ENCODE data around the gene TBC1D23.

Gene TBC1D23

GRCh38 chr3:100360757-100361496 lies 100.1 kb downstream of the TBC1D23 start:
- H3K27ac ChIP-seq (ENCODE audit: low read depth, low read length, poor library complexity, severe bottlenecking) = no peak overlapping the region
- no peaks in the 10 kb centered on the region for H3K4me1 ChIP-seq (ENCODE audit: insufficient read depth, low read length, severe bottlenecking)
- H3K9me2 ChIP-seq (ENCODE audit: low read depth, low read length) = no peaks in the 10 kb centered on the region
- H3K27me3 ChIP-seq (ENCODE audit: insufficient read depth, low read length) = no peaks in the 10 kb centered on the region
- H4K20me1 ChIP-seq (ENCODE audit: insufficient read depth, low read length) = no peaks in the 10 kb centered on the region
- H3K9ac ChIP-seq (ENCODE audit: low read length) = no peak overlapping the region
- H3F3A ChIP-seq (ENCODE audit: insufficient read depth, low read length) = no peaks in the 10 kb centered on the region; the same call in 1 of the 2 replicates
- peaks cover 93% of the 10 kb centered on the region for H3K36me3 ChIP-seq (ENCODE audit: insufficient read depth, low read length)
- no peak overlapping the region for H3K4me2 ChIP-seq (ENCODE audit: low read length)
- H2AFZ ChIP-seq (ENCODE audit: low read length) = no peak overlapping the region
- H3K4me3 ChIP-seq (ENCODE audit: low read depth, low read length, poor library complexity, severe bottlenecking) = no peak overlapping the region
- no peaks in the 10 kb centered on the region for H3K79me2 ChIP-seq (ENCODE audit: insufficient read depth, low read length)
- TF ChIP-seq CTCF (IDR thresholded peaks at IDR 0.05; ENCODE audit: low read length) = no peak
- no peak for TF ChIP-seq EZH2 (IDR thresholded peaks at IDR 0.05; ENCODE audit: borderline replicate concordance, low read length)
- no peaks in the 10 kb centered on the region for H3K9me3 ChIP-seq (ENCODE audit: low read length)

- H3K9me2 ChIP-seq (ENCODE audit: low read depth, low read length) = no peaks in the 10 kb centered on the region
- H2AFZ ChIP-seq (ENCODE audit: low read length) = no peak overlapping the region
- no peaks in the 10 kb centered on the region for H3K27me3 ChIP-seq (ENCODE audit: insufficient read depth, low read length)
- H3K4me3 ChIP-seq (ENCODE audit: low read depth, low read length, poor library complexity, severe bottlenecking) = no peak overlapping the region
- H3K4me1 ChIP-seq (ENCODE audit: insufficient read depth, low read length, severe bottlenecking) = no peaks in the 10 kb centered on the region
- H3K4me2 ChIP-seq (ENCODE audit: low read length) = no peak overlapping the region
- H3K9ac ChIP-seq (ENCODE audit: low read length) = no peak overlapping the region
- no peaks in the 10 kb centered on the region for H4K20me1 ChIP-seq (ENCODE audit: insufficient read depth, low read length)
- no peaks in the 10 kb centered on the region for H3K79me2 ChIP-seq (ENCODE audit: insufficient read depth, low read length)
- peaks cover 93% of the 10 kb centered on the region for H3K36me3 ChIP-seq (ENCODE audit: insufficient read depth, low read length)
- H3K27ac ChIP-seq (ENCODE audit: low read depth, low read length, poor library complexity, severe bottlenecking) = no peak overlapping the region
- no peak for TF ChIP-seq CTCF (IDR thresholded peaks at IDR 0.05; ENCODE audit: low read length)
- no peak for TF ChIP-seq EZH2 (IDR thresholded peaks at IDR 0.05; ENCODE audit: borderline replicate concordance, low read length)
- H3K9me3 ChIP-seq (ENCODE audit: low read length) = no peaks in the 10 kb centered on the region
- H3F3A ChIP-seq (ENCODE audit: insufficient read depth, low read length) = peaks cover 3% of the 10 kb centered on the region; the same call in 1 of the 2 replicates
These were observed 101.1 kb downstream of the TBC1D23 start for GRCh38 chr3:100361897-100362296.

- no peaks in the 10 kb centered on the region for H3K79me2 ChIP-seq (ENCODE audit: insufficient read depth, low read length)
- peaks cover 3% of the 10 kb centered on the region; the same call in 1 of the 2 replicates for H3F3A ChIP-seq (ENCODE audit: insufficient read depth, low read length)
- H3K27me3 ChIP-seq (ENCODE audit: insufficient read depth, low read length) = no peaks in the 10 kb centered on the region
- TF ChIP-seq EZH2 (IDR thresholded peaks at IDR 0.05; ENCODE audit: borderline replicate concordance, low read length) = no peak
- TF ChIP-seq CTCF (IDR thresholded peaks at IDR 0.05; ENCODE audit: low read length) = no peak
- no peaks in the 10 kb centered on the region for H3K9me2 ChIP-seq (ENCODE audit: low read depth, low read length)
- H3K9me3 ChIP-seq (ENCODE audit: low read length) = no peaks in the 10 kb centered on the region
- no peak overlapping the region for H3K27ac ChIP-seq (ENCODE audit: low read depth, low read length, poor library complexity, severe bottlenecking)
- H3K4me3 ChIP-seq (ENCODE audit: low read depth, low read length, poor library complexity, severe bottlenecking) = no peak overlapping the region
- H3K4me1 ChIP-seq (ENCODE audit: insufficient read depth, low read length, severe bottlenecking) = no peaks in the 10 kb centered on the region
- H3K9ac ChIP-seq (ENCODE audit: low read length) = no peak overlapping the region
- no peaks in the 10 kb centered on the region for H4K20me1 ChIP-seq (ENCODE audit: insufficient read depth, low read length)
- H2AFZ ChIP-seq (ENCODE audit: low read length) = no peak overlapping the region
- H3K36me3 ChIP-seq (ENCODE audit: insufficient read depth, low read length) = peaks cover 97% of the 10 kb centered on the region
- no peak overlapping the region for H3K4me2 ChIP-seq (ENCODE audit: low read length)
These were observed 103.6 kb downstream of the TBC1D23 start for GRCh38 chr3:100364421-100364820.
